Cardiac muscle cell (in vitro differentiated cells and primary cell): ENCODE measurements around the gene FMNL3. TPM values are rescaled to one million over a fixed set of nuclear protein-coding genes. Genes with fewer than 3 reads are reported as not detected.

Source experiments
- DNase-seq, 2 donors: peaks; one replicate each; pipeline versions ENCODE4 v3.0.0 to v3.0.0-alpha.2; 2010 to 2017; ENCODE audit warnings: low read depth in 1 of 2, low spot score in 1 of 2
- H3K27ac ChIP-seq: fragments of 200-600 bp; sonication (generic); 2 replicates; pipeline ENCODE4 v1.5.1; 2016
- H3K27me3 ChIP-seq: fragments of 200-600 bp; sonication (generic); 2 replicates; pipeline ENCODE4 v1.6.0; 2016; ENCODE audit warnings: control low read depth
- H3K36me3 ChIP-seq: fragments of 200-600 bp; sonication (generic); 2 replicates; pipeline ENCODE4 v1.5.1; 2016; ENCODE audit warnings: control low read depth
- H3K4me1 ChIP-seq: fragments of 200-600 bp; sonication (generic); 2 replicates; pipeline ENCODE4 v1.8.1; 2017; ENCODE audit warnings: low read depth, mild to moderate bottlenecking, mixed run types
- H3K4me3 ChIP-seq: fragments of 200-600 bp; sonication (generic); 2 replicates; pipeline ENCODE4 v1.5.1; 2016; ENCODE audit warnings: mild to moderate bottlenecking
- H3K9me3 ChIP-seq: fragments of 200-600 bp; sonication (generic); 2 replicates; pipeline ENCODE4 v1.5.1; 2017; ENCODE audit warnings: low read depth, mild to moderate bottlenecking, control low read depth
- polyA plus RNA-seq: library from polyadenylated mRNA; unstranded; fragments of >200 nt; fragmentation: Nextera tagmentation; extraction: Ambion mirVana; gene quantifications from 2 replicates; pipeline ENCODE4 v1.2.1, GENCODE V29; 2016
- total RNA-seq: library from RNA; depleted of rRNA; stranded (reverse); fragments of >200 nt; gene quantifications from 2 replicates; pipeline ENCODE4 v1.2.3, GENCODE V29; 2016
- TF ChIP-seq, protein P1 (sequence below): IDR thresholded peaks from 2 replicates; pipeline ENCODE4 v1.5.1; 2012; ENCODE audit warnings: low read depth, mild to moderate bottlenecking, low read length

Gene FMNL3
- total and polyA plus RNA-seq, 2 experiments from 2014 or later: 2.9 to 5.6 TPM

DNA sequence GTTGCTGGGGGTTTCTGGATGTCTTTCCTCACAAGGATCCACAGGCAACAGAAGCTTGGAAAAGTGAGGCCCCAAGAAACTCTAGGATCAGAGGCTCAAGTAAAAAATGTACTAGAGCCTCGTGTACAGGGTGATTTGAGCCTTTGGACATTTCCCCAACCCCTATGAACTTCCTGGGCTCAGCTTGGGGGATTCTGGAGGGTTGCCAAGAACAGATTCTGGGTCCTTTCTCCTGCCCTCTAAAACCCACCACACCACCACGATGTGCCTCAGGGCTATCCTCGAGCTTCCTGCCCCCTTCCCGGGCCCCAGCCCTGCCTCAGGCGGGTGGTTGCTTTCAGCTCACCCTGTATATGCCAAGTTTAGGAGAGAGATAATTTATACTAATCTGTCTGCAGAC is 102.3 kb downstream of the FMNL3 start:
- no peaks in the 10 kb centered on the region for H3K4me1 ChIP-seq
- TF ChIP-seq, protein P1, sequence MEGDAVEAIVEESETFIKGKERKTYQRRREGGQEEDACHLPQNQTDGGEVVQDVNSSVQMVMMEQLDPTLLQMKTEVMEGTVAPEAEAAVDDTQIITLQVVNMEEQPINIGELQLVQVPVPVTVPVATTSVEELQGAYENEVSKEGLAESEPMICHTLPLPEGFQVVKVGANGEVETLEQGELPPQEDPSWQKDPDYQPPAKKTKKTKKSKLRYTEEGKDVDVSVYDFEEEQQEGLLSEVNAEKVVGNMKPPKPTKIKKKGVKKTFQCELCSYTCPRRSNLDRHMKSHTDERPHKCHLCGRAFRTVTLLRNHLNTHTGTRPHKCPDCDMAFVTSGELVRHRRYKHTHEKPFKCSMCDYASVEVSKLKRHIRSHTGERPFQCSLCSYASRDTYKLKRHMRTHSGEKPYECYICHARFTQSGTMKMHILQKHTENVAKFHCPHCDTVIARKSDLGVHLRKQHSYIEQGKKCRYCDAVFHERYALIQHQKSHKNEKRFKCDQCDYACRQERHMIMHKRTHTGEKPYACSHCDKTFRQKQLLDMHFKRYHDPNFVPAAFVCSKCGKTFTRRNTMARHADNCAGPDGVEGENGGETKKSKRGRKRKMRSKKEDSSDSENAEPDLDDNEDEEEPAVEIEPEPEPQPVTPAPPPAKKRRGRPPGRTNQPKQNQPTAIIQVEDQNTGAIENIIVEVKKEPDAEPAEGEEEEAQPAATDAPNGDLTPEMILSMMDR: no peak
- no peak overlapping the region for H3K27ac ChIP-seq
- no peak overlapping the region for H3K4me3 ChIP-seq
- H3K36me3 ChIP-seq: no peaks in the 10 kb centered on the region
- H3K9me3 ChIP-seq: no peaks in the 10 kb centered on the region
- no peaks in the 10 kb centered on the region for H3K27me3 ChIP-seq
- DNase-seq: no peak

DNA sequence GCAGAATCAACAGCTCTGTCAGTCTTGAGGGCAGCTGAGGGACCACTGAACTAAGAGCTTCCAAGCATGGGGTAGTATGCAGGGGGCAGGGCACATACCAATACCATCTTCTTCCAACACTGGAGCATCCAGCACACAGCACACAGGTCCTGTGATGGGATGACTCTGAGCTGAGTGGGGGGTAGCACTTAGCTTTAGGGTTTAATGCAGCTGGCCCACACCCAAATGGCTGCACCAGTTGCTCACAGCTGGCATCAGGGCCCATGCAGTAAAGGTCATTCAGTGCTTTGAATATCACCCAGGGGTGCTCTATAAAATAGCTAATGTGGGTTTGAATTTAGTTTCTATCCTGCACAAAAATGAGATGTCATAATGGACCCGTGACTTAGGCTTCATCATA is 103.5 kb downstream of the FMNL3 start:
- Histone ChIP-seq H3K27me3 (no peaks in the 10 kb centered on the region), H3K27ac (no peak overlapping the region), H3K9me3 (no peaks in the 10 kb centered on the region), H3K4me1 (no peaks in the 10 kb centered on the region), H3K4me3 (no peak overlapping the region), H3K36me3 (no peaks in the 10 kb centered on the region)
- TF ChIP-seq, protein P1: no peak
- DNase-seq: no peak

DNA sequence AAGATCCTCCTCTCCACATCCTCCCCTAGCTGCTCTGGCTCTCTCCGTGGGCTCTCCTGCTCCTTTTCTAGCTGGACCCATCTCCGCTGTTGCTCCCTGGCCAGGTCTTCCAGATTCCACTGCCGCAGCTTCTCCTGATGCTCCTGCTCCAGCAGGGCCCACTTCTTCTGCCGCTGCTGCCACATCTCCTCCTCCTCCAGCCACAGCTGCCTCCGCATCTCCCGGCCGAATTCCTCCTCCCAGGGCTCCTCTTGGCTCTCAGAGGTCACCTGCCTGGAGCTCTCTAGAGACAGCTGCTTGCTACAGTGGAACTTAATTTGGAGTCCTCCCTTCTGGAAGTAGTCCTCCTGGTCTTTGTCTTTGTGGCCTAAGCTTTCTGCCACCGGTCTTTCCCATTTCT is 107.2 kb downstream of the FMNL3 start:
- H3K27ac ChIP-seq: no peak overlapping the region
- no peaks in the 10 kb centered on the region for H3K9me3 ChIP-seq
- H3K4me1 ChIP-seq: no peaks in the 10 kb centered on the region
- TF ChIP-seq, protein P1: no peak
- DNase-seq: no peak
- H3K36me3 ChIP-seq: no peaks in the 10 kb centered on the region
- H3K4me3 ChIP-seq: no peak overlapping the region
- no peaks in the 10 kb centered on the region for H3K27me3 ChIP-seq

DNA sequence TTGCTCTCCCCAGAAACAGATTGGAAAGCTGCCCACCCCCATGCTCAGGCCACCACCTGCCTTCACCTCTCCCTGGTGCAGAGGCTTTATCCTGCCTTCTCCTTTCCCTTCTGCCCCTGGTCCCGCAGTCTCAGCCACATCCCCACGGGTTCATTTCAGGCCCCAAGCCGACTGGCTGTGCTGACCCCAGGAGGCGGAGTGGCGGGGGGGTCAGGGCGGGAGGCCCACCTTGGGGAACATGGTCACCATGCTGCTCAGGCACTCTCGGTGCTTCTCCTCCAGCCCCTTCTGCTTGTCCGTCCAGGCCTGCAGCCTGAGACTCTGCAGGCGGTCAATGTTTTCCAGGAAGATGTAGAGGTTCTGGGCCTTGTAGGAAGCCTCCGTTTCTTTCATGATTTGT is 108.7 kb downstream of the FMNL3 start:
- H3K4me3 ChIP-seq: no peak overlapping the region
- H3K27ac ChIP-seq: no peak overlapping the region
- no peaks in the 10 kb centered on the region for H3K27me3 ChIP-seq
- DNase-seq: no peak
- no peaks in the 10 kb centered on the region for H3K36me3 ChIP-seq
- H3K9me3 ChIP-seq: no peaks in the 10 kb centered on the region
- TF ChIP-seq, protein P1: no peak
- H3K4me1 ChIP-seq: no peaks in the 10 kb centered on the region

DNA sequence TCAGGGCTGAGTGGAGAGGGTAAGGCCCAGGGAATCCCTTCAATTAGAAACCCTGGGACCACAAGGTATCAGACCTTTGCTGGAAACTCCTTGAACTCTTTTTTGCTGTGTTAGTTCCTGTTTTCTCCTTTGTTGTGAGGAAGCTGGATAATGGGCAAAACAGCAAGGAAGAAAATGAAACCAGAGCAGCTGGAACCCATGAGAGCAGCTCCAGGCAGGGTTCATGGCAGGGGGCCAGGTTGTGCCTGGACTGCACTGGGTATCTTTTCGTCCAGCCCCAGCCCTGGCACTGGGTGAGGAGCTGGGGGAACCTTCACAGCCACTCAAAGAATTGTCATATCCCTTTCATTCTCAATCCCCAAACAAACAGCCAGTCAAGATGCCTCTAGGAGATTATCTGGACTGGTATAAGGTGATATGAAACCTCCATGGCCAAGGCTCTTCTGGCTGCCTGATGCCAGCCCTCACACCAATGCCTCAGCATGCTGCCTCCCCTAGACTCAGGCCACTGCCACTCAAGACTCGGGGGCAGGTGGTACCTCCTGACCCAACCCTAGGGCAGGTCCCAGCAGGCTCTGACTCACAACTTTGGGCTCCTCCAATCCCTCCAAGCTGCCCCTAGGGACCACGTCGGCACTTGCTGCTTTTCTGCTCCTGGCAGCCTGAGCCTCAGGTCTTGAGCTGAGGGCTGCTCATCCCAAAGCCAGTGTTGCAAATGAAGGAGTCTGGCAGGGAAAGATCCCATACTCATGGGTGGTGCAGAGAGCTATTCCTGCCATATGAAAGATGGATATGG is 118.3 kb downstream of the FMNL3 start:
- no peaks in the 10 kb centered on the region for H3K36me3 ChIP-seq
- TF ChIP-seq, protein P1: no peak
- H3K9me3 ChIP-seq: no peaks in the 10 kb centered on the region
- no peaks in the 10 kb centered on the region for H3K27me3 ChIP-seq
- no peaks in the 10 kb centered on the region for H3K4me1 ChIP-seq
- H3K27ac ChIP-seq: no peak overlapping the region
- peak in 1 of 2 donors; percentile 13 for DNase-seq
- no peak overlapping the region for H3K4me3 ChIP-seq
